ENCODE measurements around the gene AMOT.

GRCh38 chrX:112867570-112867969, 26.9 kb upstream of the AMOT start:
- TF ChIP-seq MAX (IDR thresholded peaks at IDR 0.05; ENCODE audit: low read depth, low read length) (no peak), CTCF (IDR thresholded peaks at IDR 0.05; ENCODE audit: low read depth, low read length) (no peak), POLR2A (IDR thresholded peaks at IDR 0.05; ENCODE audit: extremely low read depth, insufficient read length) (no peak), MYC (IDR thresholded peaks at IDR 0.05; ENCODE audit: low read depth, low read length) (no peak)

All from NB4 (cell line).